GM19468 (cell line): ENCODE data around the gene SMYD3.
"Not testable (repeated sequence)": the region's sequence is repeated elsewhere in the genome, so short reads cannot be mapped to it uniquely, and the experiment has no call there.

ENCODE experiments used
- ATAC-seq: cut with Tn5 transposase; IDR thresholded peaks from one replicate; pipeline ENCODE4 v1.9.1; 2021; ENCODE audit warnings: mild to moderate bottlenecking, moderate library complexity, moderate number of reproducible peaks; ENCODE audit not compliant: unreplicated experiment; ENCODE audit errors: extremely low read depth

The SMYD3 gene

DNA sequence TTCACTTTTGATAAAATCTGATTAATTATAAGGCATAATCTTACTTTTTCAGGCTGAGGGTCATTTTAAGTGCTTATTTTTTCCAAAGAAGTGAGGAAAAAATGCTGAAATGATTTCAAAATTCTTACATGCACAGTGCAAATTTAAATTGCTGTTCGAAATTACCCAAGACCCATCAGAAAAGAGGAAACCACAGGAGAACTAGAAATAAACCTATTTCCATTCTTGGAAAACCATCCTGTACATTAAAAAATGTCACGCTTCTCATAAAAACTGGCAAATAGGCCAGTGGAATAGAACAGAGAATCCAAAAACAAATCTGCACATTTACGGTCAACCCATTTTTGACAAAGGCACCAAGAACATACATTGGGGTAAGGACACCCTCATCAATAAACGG lies 414.9 kb downstream of the SMYD3 start:
- ATAC-seq = no peak

- ATAC-seq = no peak
These were observed 415.6 kb downstream of the SMYD3 start for GRCh38 chr1:246091477-246091876.

DNA sequence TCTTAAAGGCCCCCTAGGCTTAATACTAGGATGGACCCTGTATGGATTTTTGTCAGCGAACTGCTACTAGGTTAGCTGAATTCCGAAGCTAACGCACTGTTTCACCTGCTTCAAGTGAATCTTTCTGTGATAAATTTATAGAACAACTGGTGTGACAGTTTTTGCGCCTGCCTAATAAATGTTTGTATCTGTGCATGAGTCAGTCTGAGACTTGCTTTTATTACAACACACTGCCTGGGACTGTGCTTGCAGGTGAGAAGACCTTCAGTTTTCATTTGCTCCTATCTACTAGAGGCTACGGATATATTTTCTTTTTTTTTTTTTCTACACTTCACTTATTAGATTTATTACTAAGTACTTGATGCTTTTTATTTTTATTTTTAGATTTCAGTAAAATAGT lies 420.9 kb downstream of the SMYD3 start:
- ATAC-seq = no peak

GRCh38 chr1:246083416-246083815 lies 423.7 kb downstream of the SMYD3 start:
- no peak for ATAC-seq

- ATAC-seq = no peak
These were observed 425.0 kb downstream of the SMYD3 start for GRCh38 chr1:246081856-246082668.

GRCh38 chr1:246081138-246081702 lies 425.9 kb downstream of the SMYD3 start:
- ATAC-seq = no peak

- ATAC-seq = no peak
These were observed 427.0 kb downstream of the SMYD3 start for GRCh38 chr1:246080031-246080430.

DNA sequence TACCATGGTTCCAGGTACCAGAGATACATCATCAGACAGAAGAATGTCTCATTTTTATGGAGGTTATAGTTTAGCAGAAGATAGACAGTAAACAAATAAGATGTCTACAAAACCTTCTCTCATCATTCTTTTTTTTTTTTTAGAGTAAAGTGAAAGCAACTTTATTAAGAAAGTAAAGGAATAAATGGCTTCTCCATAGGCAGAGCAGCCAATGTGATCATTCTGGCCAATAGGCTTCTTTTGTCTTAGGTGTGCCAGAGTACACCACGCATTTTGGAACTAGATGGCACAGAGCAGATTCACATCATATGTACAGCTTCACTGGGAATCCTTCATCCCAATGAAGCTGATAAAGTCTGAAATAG lies 428.2 kb downstream of the SMYD3 start:
- no peak for ATAC-seq

DNA sequence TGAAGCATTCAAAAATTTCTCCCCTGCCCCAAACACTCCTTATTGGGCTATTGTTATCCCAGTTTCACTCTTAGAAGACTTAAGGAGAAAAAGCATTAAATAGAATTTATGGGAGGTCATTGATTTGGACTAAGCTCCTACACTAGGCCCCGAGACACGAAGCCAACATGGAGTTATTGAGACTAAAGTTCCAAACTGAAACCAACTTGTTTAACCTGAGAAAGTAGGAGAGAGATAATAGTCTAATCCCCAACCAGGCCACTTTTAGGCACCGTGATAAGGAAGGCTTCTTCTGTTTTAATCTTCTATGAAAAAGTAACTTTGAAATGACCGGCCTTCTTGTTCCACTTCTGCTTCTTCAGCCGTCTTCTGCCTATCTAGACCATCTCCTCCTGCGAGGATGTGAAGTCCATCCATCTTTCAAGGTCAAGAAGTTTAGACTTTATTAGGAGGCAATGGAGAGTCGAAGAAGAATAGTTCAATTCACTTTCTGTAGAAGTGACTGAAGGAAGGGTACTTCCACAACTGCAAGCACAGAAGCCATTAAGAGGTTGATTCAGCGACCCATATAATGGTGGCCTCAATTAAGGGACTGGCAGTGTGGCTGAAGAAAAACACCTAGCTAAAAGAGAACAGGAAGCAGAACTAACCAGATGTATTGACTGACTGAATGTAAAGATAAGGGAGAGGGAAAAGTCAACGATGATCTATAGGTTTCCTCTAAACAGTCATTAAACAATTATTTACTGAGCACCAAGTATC lies 428.8 kb downstream of the SMYD3 start:
- ATAC-seq = no peak

GRCh38 chr1:246077476-246077875 lies 429.6 kb downstream of the SMYD3 start:
- ATAC-seq = no peak

- no peak for ATAC-seq
These were observed 432.7 kb downstream of the SMYD3 start for GRCh38 chr1:246074421-246074820.

DNA sequence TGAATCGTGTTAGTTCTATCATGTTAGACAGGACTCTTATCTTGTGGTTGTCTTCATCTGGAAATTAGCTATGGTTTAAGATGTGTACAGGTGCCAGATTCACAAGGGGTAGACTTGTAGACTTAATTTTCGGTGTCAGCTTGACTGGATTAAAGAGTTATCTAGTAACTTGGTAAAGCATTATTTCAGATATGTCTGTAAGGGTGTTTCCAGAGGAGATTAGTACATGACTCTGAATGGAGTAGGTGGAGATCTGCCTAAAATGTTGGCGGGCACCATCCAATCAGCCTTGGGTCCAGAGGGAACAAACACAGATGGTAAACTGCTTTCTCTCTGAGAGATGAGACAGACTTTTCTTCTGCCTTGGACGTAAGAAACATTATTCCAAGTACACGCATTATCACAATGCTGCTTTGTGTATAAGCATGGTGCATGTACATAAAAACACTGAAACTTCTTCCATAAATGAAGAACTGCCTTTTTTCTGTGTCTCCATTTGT lies 434.6 kb downstream of the SMYD3 start:
- ATAC-seq = no peak

- not testable (repeated sequence) for ATAC-seq
These were observed 435.1 kb downstream of the SMYD3 start for GRCh38 chr1:246071981-246072380.

DNA sequence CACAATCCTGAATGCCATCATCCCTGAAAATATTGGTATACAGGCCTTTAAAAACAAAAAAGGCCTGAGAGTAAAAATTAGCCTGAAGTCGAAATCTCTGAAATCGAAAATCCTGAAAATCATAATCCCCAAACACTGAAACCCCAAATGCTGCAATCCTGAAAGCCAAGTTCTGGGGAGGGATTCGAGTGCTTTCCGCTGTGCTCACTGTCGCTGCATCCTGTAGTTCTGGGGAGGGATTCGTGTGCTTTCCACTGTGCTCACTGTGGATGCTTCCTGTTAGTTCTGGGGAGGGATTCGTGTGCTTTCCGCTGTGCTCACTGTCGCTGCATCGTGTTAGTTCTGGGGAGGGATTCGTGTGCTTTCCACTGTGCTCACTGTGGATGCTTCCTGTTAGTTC lies 435.5 kb downstream of the SMYD3 start:
- ATAC-seq = not testable (repeated sequence)

DNA sequence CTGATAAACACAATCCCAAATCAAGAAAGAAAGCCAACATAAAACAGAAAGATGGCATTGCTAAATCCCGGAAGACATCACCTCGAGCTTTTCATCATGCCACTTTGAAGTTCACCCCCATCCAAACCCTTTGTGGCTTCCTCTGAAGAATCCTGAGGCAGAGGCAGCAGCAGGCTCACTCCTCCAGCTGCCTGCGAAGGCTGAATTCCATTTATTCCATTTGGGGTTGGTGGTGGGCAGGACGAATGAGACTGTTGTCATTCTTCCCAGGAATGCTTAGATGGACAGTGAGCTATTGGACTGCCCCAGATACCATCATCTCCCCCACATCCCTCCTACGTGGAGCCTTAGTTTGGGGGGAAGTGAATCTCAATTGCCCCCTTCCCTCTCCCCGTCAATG lies 437.5 kb downstream of the SMYD3 start:
- ATAC-seq = no peak

DNA sequence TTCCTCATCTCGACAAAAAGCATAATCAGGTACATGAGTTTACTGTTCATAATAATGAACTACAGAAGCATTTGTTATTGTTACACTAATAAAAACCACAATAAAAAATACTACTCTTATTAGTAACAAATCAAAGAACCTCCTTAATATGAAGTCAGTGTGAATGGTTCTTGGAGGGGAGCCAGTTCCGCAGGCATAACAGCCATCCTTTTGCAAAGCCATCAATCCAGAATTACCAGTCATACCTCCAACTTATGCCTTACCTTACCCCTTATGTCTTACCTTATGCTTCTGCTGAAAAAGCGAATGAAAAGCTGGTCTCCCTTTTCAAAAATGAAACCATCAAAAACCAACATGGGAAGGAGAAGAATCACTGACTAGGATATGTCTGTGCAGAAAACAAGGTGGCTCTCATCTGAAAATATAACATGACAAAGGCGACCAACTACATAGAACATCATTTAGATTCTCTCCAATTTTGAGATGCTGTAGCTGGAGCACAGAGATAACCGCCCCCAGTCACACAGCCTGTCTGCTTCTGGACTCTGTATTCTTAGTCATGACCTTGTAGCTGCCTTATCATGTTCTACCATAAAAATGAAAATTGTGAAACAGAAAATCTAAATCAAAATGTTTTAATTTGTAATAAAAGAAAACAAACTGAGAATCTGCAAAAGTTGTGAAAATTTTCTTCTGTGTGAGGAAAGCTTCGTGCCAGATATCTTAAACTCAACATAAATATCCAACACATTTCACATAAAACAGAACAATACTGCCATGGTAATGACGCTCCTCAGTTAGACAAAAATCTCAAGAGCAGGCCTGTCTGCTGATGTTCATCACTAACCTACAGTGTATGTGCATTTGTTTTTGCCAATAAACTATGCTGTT lies 438.2 kb downstream of the SMYD3 start:
- no peak for ATAC-seq

DNA sequence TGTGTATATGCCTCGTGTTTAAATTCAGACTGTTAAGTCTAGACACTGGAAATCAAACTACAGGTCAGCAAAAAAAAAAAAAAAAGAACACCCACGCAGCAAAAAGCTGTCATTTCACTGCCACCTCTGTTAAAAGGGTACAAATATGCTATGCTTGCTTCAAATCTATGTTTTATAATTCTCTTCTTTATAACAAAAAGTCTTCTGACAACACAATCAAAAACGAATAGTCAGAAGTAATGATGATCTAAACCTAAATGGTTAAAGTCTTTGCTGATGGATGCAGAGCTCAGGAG lies 438.9 kb downstream of the SMYD3 start:
- no peak for ATAC-seq

DNA sequence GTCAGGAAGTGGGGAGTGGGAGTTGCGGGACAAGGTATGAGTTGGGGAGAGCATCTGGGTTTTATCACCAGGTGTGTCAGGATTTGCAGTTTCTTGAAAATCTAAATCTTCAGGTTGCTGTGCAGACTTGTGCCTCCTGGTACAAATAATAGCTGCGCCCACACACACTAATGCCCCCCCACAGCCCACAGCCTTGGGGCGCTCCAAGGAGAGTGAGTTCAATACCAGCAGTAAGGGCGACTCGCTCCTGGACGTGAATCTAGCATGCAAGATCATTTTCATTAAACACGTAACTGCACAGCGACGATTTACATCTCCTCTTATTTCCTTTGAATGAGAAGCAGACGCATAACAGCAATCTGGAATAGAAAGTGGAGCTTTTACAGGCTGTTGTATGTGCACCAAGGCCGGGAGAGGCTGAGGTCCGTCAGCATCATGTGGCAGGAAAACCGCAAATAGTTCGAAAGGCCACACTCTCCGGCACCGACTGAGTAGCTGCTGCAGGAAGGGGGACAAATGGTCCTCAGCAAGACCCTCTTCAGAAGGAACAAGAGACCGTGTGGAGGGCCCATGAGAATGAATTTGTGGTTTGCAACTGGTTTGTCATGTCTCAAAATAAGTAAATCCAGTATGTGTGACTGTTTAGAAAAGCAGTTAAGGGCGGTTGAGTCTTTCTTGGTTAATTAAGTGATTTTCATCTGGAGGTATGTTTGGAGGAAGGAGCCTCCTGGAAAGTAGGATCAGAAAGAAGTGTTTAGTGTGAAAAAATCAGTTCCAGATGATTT lies 439.5 kb downstream of the SMYD3 start:
- peak; percentile 64 for ATAC-seq

- no peak for ATAC-seq
These were observed 440.5 kb downstream of the SMYD3 start for GRCh38 chr1:246066573-246066972.

DNA sequence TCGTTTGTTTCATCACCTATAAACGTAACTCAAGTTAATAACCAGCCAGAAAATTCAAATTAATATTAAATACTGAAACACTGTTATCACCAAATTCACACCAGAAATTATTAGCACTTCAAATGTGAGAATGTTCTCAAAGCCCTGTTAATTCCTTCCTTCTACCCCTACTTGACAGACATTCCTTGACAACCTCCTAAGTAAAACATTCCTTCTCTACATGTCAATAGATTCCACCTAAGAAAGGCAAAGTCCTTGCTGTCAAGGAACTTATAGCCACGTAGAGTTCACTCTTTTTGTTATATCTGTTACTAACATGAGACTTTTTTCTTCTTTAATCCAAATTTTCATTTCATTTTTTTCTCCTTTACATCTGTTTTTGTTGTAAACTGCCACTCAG lies 441.5 kb downstream of the SMYD3 start:
- no peak for ATAC-seq
